NCI-H2227 treated with DMSO at 0.1 percent for 48 hours (cell line): ENCODE data around the gene ARHGAP18.

Source experiments
- DNase-seq: peaks from one replicate; lab custom pipeline; 2025; lab: John Stamatoyannopoulos, UW

Gene ARHGAP18

DNA sequence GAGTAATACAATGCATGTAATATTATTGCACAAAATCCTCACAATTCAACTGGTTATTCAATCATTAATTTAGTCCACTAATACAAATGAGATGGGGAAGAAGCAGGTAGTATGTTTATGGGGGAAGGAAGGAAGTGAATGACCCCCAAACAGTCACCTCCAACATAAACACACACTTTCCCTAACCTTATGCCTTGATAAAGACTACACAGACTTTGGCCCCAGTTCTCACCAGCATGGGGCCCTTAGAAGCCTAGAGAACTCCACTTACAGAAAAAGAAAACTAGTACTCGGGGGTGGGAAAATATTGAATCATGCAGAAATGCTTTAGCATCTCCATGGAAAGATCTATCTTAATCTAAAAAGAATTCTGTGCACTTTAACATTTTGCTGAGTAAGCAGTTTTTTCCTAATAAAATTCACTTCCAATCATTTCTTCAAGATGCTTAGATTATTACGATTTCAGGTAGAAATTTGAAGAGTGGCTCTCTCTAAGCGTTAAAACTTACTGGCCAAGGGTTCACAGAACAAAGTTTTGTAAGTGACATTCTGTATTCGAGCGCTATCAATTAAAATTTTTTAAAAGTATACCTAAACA lies 18.8 kb downstream of the ARHGAP18 start:
- DNase-seq: no peak

DNA sequence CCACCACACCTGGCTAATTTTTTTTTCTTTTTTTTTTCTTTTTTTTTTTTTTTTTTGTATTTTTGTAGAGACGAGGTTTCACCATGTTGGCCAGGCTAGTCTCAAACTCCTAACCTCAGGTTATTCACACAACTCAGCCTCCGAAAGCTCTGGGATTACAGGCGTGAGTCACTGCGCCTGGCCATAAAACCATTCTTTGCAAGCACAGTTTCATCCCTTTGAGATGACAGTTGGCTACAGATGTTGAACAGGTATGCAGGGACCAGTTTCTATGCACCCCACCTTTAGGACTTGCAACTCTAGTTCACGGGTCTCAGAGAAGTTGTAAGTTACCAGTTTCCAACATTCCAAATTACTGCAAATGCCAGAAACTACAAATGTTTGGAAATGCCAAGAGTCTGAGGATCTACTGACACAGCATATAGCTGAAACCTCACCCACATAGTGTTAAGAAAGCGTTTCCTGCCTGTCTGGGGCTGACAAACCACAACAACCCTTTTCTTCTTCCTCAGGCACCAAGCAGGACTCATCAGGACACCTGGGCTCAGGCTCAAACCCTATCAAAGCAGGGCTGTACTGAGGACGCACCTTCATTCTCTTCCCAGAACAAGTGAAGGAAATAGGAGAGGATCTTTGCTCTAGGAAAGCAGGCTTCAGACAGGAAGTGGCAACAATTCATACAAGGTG lies 22.9 kb downstream of the ARHGAP18 start:
- DNase-seq: no peak

GRCh38 chr6:129685662-129686031 lies 24.3 kb downstream of the ARHGAP18 start:
- no peak for DNase-seq

DNA sequence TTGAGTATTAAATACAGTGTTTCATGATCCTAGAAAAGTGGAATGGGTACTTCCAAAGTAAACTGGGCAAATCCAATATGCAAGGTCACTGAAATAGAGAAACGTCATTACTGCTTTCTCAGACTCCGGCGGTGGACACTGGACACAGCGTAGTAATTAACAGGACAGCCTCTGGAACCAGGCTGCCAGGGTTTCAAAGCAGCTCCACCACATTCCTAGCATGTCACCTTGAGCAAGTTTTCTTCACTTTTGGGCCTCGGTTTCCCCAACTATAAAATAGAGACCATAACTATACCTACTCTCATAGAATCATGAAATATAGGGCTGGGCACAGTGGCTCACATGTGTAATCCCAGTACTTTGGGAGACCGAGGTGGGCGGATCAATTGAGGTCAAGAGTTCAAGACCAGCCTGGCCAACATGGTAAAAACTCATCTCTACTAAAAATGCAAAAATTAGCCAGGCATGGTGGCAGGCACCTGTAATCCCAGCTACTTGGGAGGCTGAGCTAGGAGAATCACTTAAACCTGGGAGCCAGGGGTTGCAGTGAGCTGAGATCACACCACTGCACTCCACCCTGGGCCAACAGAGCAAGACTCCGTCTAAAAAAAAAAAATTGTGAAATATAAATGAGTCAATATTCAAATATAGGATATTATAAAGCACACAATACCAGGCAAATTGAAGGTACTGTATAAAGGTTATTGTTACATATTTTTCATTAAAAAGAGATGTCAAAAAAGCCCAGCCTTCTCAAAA lies 24.9 kb downstream of the ARHGAP18 start:
- no peak for DNase-seq

DNA sequence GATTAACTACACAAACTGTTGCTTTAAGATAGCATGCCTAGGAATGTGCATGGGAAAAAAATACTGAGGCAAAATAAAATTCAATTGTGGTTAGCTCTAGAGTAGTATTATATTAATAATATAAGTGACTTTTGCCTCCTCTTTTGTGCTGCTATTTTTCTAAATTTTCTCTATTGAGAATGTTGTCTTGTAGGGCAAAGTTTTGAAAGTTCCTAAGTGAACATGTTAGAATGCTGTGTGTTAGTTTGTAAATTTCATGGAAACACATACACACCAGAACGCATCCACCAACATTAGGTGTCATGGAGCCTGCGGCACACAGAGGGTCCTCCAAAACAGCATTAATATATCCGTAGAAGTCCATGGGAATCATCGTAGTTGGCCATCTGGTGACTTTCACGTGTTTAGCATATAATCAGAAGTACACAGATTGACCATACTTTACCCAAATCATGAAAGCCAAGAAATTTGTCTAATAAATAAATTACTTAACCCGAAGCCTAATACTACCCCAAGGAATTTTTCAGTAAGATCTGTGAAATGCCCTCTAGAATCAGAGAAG lies 25.6 kb downstream of the ARHGAP18 start:
- no peak for DNase-seq

DNA sequence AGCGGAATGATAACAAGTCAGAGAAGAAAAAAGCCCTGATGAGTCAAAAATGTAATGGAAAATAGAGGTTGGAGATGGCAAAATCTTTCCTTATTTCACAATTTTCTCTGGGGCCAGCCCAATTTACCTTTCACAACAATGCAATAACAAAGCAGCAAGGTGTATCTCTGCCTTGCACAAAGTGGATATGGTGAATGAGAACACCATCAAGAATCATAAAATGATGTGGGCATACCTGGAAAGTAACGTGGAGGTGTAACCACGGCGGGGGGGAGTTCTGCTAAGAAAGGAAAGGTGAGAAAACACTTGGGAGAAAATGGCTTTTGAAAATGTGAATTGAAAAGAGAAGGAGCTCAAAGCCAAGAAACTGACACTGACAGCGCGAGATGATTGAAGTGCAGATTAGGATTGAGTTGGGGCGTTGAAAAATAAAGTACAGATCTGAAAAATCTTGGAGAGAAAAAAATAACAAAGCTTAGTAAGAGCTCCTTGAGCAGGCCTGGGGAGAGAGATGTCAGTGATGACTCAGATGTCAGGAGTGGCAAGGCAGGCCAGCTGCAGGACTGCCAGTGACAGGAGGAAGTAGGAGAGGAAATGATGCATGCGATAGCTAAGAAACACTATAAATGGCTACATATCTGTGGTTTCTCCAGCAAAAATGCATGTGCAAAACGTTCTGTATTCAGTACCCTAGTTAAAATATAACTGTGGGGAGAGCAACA lies 26.2 kb downstream of the ARHGAP18 start:
- no peak for DNase-seq

- no peak for DNase-seq
Measured at GRCh38 chr6:129681913-129682205, 28.1 kb downstream of the ARHGAP18 start.

DNA sequence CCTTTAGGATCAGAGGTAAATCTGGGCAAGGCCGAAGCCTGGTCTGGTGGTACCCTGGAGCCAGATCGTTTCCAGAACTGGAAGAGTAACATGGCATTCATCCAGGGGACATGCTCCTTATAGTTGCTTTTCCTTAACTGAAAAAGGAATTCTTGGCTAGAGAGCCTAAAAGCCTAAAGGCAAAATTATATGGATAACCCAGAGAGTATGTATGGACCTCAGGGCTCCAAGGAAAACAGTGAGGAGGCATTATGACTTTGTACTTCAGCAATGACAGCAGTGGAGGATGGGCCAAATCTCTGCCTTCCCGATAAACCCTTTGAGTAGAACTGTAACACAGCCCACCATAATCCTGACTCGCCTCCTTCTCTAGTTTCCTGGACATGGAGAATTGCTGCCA lies 29.3 kb downstream of the ARHGAP18 start:
- no peak for DNase-seq

DNA sequence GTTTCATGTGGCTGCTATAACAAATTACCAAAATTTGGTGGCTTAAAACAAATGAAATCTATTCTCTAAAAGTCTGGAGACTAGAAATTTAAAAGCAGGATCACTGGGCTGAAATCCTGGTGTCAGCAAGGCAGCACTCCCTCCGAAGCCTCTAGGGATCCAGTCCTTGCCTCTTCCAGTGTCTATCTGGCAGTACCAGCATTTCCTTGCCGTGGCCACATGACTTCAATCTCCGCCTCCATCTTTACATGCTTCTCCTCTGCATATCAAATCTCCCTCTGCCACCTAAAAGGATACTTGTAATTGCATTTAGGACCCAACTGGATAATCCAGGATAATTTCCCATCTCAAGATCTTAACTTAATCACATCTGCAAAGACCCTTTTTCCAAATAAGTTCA lies 30.2 kb downstream of the ARHGAP18 start:
- DNase-seq: no peak

DNA sequence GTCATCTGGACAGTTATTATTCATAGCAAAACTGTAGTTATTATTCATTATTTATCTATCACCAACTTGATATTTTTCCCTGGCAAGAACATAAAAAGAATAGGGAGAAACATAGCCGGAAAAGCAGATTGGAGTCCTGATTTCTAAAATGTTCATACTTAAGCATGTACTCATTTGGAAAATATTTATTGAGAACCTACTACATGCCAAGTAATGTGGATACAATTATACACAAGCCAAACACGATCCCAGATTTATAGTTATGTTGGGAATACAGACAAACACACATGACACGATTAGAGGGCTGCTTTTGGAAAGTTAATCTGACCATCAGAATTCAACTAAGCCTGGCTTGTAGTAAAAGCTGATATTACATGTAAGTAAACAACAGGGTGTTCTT lies 30.7 kb downstream of the ARHGAP18 start:
- DNase-seq: no peak

DNA sequence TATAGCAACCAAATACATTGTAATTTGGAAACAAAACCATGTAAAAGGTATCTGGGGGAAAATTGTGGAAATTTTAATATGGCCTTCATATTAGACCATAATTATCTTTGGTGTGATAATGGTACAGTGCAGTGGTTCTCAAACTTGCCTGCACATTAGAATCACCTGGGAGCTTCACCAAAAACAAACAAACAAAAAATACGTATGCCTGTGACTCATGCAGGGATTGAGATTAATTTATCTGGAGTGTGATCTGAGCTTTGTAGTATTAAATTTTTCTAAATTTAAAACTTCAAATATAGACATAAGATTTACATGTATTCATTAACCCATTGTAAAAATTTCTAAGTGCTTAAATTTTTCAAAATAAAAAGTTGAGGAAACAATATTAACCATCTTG lies 31.5 kb downstream of the ARHGAP18 start:
- DNase-seq: no peak

DNA sequence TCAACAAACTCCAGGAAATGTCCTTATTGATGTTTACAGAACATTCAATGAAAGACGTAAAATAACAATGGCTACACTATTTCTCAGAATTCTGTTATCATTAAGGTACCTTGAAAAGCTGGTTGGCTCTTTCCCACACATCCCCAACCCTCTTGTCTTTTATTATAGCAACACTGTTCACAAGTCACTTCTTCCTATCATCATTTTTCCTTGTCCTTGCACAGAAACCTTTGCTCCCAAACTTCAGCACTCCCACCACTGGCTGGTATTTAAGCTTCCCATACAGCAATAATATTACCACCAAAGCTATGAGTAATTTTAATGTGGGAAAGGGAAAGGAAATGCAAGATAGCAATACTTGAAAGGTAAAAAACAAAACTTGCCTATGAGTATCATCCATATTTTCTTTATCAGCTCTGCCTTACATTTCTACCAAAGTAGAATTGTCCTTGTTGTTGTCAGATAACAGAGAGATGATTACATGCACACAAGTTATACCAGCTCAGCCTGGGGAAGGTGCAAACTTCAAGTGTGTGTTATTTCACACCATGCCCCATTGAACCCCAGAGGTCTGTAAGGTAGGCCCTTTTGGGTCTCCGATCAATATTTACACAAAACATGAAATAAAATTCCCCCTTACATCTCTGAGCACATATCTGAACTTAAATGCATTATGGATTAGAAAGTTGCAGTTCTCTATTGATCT lies 32.2 kb downstream of the ARHGAP18 start:
- DNase-seq: no peak

DNA sequence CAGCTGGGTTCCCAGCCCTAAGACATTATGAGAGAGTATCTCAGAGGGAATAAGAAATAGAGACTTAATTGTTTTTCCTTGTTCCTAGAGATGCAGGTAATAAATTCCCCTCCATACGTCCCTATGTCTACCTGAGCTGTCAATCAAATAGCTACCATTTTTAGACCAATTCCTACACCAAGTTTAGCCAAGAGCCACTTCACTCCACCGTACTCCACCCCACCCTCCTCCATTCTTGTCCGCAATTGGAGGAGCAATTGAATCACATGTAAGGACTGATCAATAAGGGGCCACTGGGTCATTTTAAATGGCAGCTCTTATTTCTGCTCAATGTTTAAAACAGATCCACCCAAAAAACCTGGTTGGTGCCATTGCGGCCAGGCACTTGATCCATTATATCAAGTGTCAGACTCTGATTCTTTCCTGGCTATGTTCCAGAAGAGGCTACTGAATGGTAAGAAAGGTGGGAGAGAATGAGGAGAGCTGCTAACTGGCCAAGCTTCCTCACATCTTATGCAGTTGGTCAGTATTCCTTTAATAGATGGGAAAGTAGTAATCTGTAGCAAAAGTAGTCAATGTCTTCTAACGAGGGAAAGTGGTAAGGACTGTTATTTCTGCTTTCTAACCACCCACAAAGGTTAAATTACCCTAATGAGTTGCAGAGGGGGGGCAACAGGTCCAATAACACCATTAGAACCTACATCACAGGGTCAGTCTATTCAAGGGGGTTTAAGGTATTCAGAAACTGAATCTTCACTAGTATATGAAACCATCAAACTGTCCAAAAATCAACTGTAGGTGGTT lies 34.1 kb downstream of the ARHGAP18 start:
- DNase-seq: no peak

- no peak for DNase-seq
Measured at GRCh38 chr6:129673748-129674147, 36.2 kb downstream of the ARHGAP18 start.

DNA sequence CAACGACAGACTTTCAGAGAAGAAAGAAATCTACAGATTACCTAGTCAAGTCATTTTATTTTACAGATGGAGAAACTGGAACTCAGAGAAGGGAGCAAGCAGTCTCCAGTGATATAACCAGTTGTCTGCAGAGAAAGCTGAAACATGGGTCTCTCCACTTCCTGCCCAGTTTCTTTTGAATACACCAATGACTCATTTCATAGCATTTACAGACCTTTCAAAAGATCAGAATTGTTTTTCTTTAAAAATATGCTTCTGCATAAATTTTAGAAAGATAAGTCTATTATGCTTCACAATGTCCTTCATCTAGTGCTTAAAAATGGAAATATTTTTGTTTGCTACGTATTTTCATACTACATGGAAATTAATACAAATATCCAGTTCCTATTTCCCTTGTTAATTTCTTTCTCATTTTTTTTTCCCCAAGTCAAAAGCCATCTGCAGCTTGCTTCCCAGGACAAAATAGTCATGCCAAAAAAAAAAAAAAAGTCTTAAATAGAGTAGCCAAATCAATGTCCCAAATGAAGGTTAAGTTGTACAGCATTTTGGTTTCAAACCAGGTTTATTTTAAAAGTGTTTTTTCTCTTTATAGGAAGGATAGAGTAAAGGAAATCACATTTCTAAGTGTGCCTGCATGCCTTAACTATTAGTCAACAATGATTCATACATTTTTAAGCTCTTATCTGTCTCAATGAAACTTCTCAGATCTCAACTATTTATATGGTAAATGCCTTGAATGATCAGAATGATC lies 36.9 kb downstream of the ARHGAP18 start:
- no peak for DNase-seq

DNA sequence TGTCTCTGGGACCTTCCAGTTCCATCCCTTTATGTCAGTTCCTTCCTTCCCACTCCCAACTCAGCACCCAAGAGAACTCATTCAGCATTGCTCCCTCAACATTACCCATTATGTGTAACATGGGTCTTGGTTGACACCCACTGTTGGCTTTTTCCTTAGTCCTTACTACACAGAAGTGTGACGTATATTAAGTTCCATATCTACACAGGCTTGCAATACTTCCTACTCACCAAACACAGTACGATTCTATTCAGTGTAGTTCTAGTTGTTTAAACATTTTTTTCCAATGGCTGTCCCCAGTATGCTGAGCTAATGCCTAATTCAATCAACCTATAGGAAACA lies 37.7 kb downstream of the ARHGAP18 start:
- no peak for DNase-seq

- no peak for DNase-seq
Measured at GRCh38 chr6:129671442-129672340, 38.3 kb downstream of the ARHGAP18 start.

- DNase-seq: no peak
Measured at GRCh38 chr6:129670634-129671033, 39.3 kb downstream of the ARHGAP18 start.

GRCh38 chr6:129667621-129668020 lies 42.4 kb downstream of the ARHGAP18 start:
- no peak for DNase-seq
